GM19452 (cell line): Measurements from ENCODE around the gene PRRX2.

ENCODE experiments used
- ATAC-seq: cut with Tn5 transposase; IDR thresholded peaks from one replicate; pipeline ENCODE4 v1.9.1; 2021; ENCODE audit not compliant: unreplicated experiment

Gene PRRX2

GRCh38 chr9:129702589-129703520 is 37.4 kb downstream of the PRRX2 start:
- ATAC-seq, result no peak

GRCh38 chr9:129703667-129704355 is 38.4 kb downstream of the PRRX2 start:
- no peak for ATAC-seq

GRCh38 chr9:129704807-129705206 is 39.4 kb downstream of the PRRX2 start:
- no peak for ATAC-seq

DNA sequence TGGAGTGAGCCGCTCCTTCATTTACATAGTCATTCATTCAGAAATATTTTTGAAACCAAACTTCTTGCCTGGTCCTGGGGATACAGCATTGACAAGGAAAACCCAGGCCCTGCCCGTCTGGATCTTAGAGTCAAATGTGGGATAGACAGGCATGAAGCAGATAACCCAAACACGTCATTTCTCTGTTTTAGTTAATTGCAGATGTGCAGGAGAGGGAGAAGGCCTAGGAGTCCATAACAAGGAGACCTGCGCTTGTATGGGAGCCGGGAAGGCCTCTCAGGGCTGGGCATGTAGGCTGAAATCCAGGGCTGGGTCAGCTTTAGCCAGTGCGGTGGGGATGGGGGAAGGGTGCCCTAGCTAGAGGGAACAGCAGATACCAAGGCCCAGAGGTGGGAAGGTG is 43.3 kb downstream of the PRRX2 start:
- no peak for ATAC-seq

GRCh38 chr9:129709438-129710168 is 44.2 kb downstream of the PRRX2 start:
- ATAC-seq, result no peak

DNA sequence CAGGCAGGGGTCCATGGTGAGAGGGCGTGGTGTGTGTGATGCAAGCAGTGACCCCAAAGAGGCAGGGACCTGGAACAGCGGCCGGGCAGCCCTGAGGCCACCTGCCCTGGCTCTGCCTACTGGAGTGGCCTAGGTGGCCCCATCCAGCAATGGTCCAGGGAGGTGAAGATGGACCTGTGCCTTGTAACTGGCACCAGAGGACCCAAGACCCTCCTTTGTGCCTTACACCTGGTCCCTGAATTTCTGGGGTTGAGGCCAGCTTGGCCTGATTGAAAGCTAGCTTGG is 44.7 kb downstream of the PRRX2 start:
- ATAC-seq, result no peak

GRCh38 chr9:129712634-129713401 is 47.4 kb downstream of the PRRX2 start:
- ATAC-seq, result no peak

DNA sequence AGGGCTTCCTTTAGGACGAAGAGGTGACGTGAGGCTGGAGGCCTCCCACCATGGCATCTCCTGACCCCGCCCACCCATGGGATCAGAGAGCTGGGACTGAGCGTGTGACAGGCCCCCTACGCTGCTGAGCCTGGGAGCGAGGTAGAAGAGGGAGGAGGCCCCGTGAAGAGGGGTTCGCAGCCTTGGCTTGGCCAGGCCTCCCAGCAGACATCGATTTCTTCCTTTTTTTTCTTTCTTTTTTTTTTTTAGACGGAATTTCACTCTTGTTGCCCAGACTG is 47.9 kb downstream of the PRRX2 start:
- ATAC-seq, result no peak

- ATAC-seq, result no peak
These were observed 49.1 kb downstream of the PRRX2 start for GRCh38 chr9:129714511-129715061.

- no peak for ATAC-seq
These were observed 50.6 kb downstream of the PRRX2 start for GRCh38 chr9:129716091-129716490.

GRCh38 chr9:129717991-129718390 is 52.5 kb downstream of the PRRX2 start:
- no peak for ATAC-seq

DNA sequence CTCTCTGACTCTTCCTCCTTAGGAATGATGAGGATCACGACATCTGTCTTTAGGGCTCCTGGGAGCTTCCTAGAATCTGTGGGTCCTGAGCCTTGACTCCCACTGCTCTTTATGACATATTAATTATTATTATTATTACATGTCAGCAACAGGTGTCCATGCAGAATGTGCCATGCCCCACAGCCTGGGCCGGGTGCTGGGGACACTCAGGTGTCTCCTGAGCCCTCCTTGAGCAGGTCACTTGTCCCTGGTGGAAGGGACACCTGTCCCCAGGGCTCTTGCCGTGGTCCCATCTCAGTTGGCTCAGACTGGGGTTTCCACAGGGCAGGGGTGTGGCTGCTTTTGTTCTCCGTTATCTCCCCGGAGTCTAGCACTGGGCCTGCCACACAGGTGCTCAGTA is 53.2 kb downstream of the PRRX2 start:
- no peak for ATAC-seq

GRCh38 chr9:129719135-129719534 is 53.7 kb downstream of the PRRX2 start:
- no peak for ATAC-seq

GRCh38 chr9:129720181-129720864 is 54.9 kb downstream of the PRRX2 start:
- ATAC-seq, result no peak

DNA sequence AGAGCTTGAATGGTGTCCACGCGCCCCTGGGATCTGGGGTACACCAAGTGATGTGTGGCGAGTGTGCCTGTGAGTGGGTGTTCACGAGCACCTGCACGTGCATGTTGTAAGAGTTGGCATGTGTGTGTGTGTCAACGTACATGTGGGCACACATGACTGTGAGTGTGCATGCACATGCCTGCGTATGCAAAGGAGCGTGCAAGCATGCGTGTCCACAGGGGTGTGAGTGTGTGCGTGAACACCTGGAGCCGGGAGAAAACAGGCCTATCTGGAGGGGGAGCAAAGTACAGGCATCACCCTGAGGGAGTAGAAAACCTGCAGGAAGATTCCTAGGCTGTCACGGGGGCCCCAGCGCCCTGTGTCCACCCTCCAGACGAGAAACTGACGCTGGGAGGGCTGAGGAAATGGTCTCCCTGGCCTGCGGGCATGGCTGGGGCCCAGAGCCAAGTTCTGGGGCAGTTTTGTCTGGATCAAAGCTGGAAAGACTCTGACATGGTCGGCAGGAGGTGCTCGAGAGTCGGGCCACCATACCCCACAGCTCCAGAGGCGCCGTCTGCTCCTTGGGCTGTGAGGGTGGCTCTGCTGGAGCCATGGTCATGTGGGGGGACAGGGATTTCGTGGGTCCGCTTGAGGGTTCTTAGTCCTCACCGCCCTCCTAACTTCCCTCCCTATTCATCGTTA is 55.6 kb downstream of the PRRX2 start:
- no peak for ATAC-seq

DNA sequence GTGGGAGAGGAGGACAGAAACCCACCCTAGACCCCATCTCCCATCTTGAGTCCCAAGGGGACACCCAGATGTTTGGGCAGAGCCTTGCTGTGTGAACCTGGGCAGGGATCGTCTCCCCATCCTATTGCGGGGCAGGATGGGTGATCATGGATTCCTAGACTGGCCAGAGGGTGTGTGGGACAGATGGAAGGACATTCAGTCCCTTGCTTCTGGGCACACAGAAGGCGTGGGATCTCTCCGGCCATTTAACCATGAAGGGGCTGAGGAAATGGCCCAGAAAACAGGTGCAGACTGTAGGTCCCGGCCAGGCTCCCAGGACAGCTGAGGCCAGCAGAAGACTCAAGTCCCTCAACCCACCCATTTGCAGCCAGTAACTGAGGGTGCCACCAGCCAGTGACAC is 57.5 kb downstream of the PRRX2 start:
- no peak for ATAC-seq

DNA sequence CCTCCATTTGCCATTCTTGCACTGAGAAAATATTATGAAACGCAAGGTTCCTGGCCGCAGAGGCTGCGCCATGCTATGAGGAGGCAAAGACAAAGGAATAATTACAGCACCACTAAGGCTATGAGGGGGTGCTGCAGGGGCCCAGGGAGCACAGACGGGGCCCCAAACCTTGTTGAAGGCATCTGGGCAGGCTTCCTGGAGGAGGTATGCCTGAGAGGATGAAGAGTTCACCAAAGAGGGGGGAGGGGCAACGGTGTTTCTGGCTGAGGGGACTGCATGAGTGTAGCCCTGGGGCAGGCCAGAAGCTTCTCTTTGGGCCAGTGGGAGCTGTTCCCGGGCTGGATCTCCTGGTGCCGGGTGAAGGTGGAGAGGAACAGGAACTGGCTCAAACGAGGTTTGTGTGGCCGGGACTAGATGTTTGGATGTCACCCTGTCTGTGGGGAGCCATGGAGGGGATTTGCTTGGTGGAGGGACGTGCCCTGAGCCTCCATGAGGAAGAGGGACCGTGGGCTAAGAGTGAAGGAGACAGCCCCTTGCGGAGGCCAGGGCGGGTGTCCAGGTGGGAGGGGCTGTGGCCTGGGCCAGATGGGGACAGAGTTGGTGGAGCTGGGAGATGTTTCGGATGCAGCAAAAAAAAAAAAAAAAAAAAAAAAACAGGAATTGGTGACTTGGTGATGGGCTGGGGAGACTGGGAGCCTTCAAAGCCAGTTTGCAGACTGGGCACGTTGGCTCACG is 59.2 kb downstream of the PRRX2 start:
- ATAC-seq, result no peak

DNA sequence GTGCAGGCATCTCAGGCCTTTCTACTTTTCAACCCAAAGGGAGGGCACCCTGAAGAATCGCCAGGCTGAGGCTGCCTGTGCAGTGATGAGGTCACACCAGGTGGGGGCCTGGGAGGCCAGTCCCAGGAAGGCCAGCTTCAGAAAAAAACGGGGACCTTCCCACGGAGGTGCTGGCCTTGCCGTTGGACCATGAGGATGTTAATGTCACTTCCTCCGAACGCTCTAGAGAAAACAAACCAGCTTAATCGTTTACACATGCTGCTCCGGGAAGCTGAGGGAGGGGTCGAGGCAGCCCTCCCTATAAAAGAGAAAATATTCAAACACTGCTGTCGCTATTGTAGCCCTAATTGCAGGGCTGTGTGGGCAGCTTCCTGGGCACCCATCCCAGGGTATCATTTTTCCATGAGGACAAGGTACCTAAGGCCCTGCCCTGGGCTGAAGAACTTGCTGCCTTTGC is 60.4 kb downstream of the PRRX2 start:
- no peak for ATAC-seq
